Endothelial cell of umbilical vein (primary cell): ENCODE measurements around the gene SHISA3. TPM values are rescaled to one million over a fixed set of nuclear protein-coding genes. Genes with fewer than 3 reads are reported as not detected.

Experiments used
- BruUV-seq: library from RNA; stranded (reverse); fragments of 400-500 nt; replicated peaks from 2 replicates; lab custom pipeline; 2021; lab: Mats Ljungman, UMichigan
- CTCF ChIA-PET: fragments of 300-600, 350-600 bp; sonication (Branson Sonifier 250); formaldehyde crosslinking; loops from one replicate; lab custom pipeline; 2021; ENCODE audit warnings: antibody characterized with exemption, inconsistent platforms; lab: Charles Lee
- POLR2A ChIA-PET: fragments of 300-600, 350-600 bp; sonication (Branson Sonifier 250); formaldehyde crosslinking; loops from one replicate; lab custom pipeline; 2021; ENCODE audit warnings: antibody characterized with exemption, inconsistent platforms; lab: Charles Lee
- DNase-seq: peaks from one replicate; pipeline ENCODE4 v3.0.0-alpha.2; 2011; ENCODE audit warnings: low read depth, low spot score
- FAIRE-seq: peaks from 2 replicates; lab custom pipeline; 2011; peaks lifted over from hg19 to GRCh38; lab: Jason Lieb, UNC
- H2AFZ ChIP-seq: 2 replicates; pipeline ENCODE4 v1.6.0; 2012; ENCODE audit warnings: low read depth, low read length, control low read depth, inconsistent platforms
- H3K27ac ChIP-seq: 2 replicates; pipeline ENCODE4 v1.5.1; 2011; ENCODE audit warnings: low read depth, mild to moderate bottlenecking, control low read depth, low read length, moderate library complexity; ENCODE audit not compliant: insufficient read depth
- H3K27me3 ChIP-seq, 2 experiments: 2 replicates each; pipeline versions ENCODE4 v1.6.0 to v1.6.1; 2011; ENCODE audit warnings: low read length in 2 of 2, mixed read lengths in 1 of 2; ENCODE audit not compliant: control insufficient read depth in 2 of 2, insufficient read depth in 2 of 2
- H3K36me3 ChIP-seq, 2 experiments: 2 replicates in 1 of 2; 3 replicates in 1 of 2; pipeline ENCODE4 v1.5.1; 2011; ENCODE audit warnings: low read length in 2 of 2, mild to moderate bottlenecking in 1 of 2, moderate library complexity in 1 of 2; ENCODE audit not compliant: control insufficient read depth in 2 of 2, insufficient read depth in 2 of 2; ENCODE audit errors: extremely low read depth in 1 of 2
- H3K4me1 ChIP-seq: 3 replicates; pipeline ENCODE4 v1.5.1; 2011; ENCODE audit warnings: mild to moderate bottlenecking, low read length; ENCODE audit not compliant: control insufficient read depth, insufficient read depth; ENCODE audit errors: extremely low read depth
- H3K4me2 ChIP-seq: 2 replicates; pipeline ENCODE4 v1.6.1; 2011; ENCODE audit warnings: low read length, control low read depth, mixed read lengths; ENCODE audit not compliant: insufficient read depth
- H3K4me3 ChIP-seq, 3 experiments: fragments of 200-600 bp in 1 of 3; sonication (generic), shearing (Covaris generic) in 1 of 3; replicated peaks in 1 of 3; 2 replicates each; pipeline ENCODE4 v1.5.1; 2011 to 2016; ENCODE audit warnings: control low read depth in 3 of 3, low read length in 3 of 3, mild to moderate bottlenecking in 2 of 3, inconsistent platforms in 1 of 3, low read depth in 1 of 3, moderate library complexity in 1 of 3; ENCODE audit not compliant: insufficient read depth in 1 of 3
- H3K79me2 ChIP-seq: 2 replicates; pipeline ENCODE4 v1.6.0; 2012; ENCODE audit warnings: low read length, inconsistent platforms; ENCODE audit not compliant: control insufficient read depth, insufficient read depth
- H3K9ac ChIP-seq: replicated peaks from 2 replicates; pipeline ENCODE3; 2011; ENCODE audit warnings: low read length, control low read depth; ENCODE audit not compliant: insufficient read depth; ENCODE audit errors: extremely low read depth
- H3K9me1 ChIP-seq: replicated peaks from 3 replicates; pipeline ENCODE4 v1.6.0; 2011; ENCODE audit warnings: mild to moderate bottlenecking, low read length; ENCODE audit not compliant: control insufficient read depth, insufficient read depth; ENCODE audit errors: extremely low read depth
- H3K9me3 ChIP-seq: replicated peaks from 2 replicates; pipeline ENCODE4 v1.5.1; 2012; ENCODE audit warnings: low read length, inconsistent platforms; ENCODE audit not compliant: control insufficient read depth, insufficient read depth
- H4K20me1 ChIP-seq: replicated peaks from 2 replicates; pipeline ENCODE3; 2011; ENCODE audit warnings: mild to moderate bottlenecking, low read length; ENCODE audit not compliant: control insufficient read depth, insufficient read depth; ENCODE audit errors: extremely low read depth
- CTCF ChIP-seq, 2 donors: IDR thresholded peaks; 1 replicate in 1 of 2; 2 replicates in 1 of 2; pipeline ENCODE4 v1.5.1; 2011; ENCODE audit warnings: low read length in 2 of 2, mild to moderate bottlenecking in 2 of 2, moderate library complexity in 2 of 2, control low read depth in 1 of 2, inconsistent platforms in 1 of 2, low read depth in 1 of 2; ENCODE audit not compliant: insufficient read depth in 1 of 2; ENCODE audit errors: extremely low read depth in 1 of 2
- FOS ChIP-seq: IDR thresholded peaks from 2 replicates; pipeline ENCODE4 v1.6.1; 2011; ENCODE audit warnings: mild to moderate bottlenecking, low read length, moderate library complexity, borderline replicate concordance; ENCODE audit not compliant: insufficient read depth
- JUN ChIP-seq: IDR thresholded peaks from 2 replicates; pipeline ENCODE4 v1.6.1; 2011; ENCODE audit warnings: borderline replicate concordance, low read depth; ENCODE audit not compliant: insufficient read length, insufficient read depth
- MYC ChIP-seq: IDR thresholded peaks from one replicate; pipeline ENCODE4 v1.6.1; 2011; ENCODE audit warnings: mild to moderate bottlenecking, low read depth, low read length
- POLR2A ChIP-seq: IDR thresholded peaks from 2 replicates; pipeline ENCODE4 v1.6.1; 2012; ENCODE audit warnings: low read depth, mild to moderate bottlenecking, control low read depth, low read length
- POLR2AphosphoS5 ChIP-seq: IDR thresholded peaks from 2 replicates; pipeline ENCODE4 v1.6.1; 2012; ENCODE audit warnings: low read depth, mild to moderate bottlenecking, control low read depth, low read length, moderate library complexity; ENCODE audit not compliant: insufficient read depth
- dilution Hi-C: fragments of 300-500 bp; cut with MboI; formaldehyde crosslinking; loops from one replicate; pipeline ENCODE4 v1.15.0; 2019; ENCODE audit warnings: low sequenced_read_pairs; ENCODE audit not compliant: extremely low pct_ligation_motif_present
- intact Hi-C: fragments of 100-400 bp; cut with micrococcal nuclease; formaldehyde crosslinking; loops from one replicate; pipeline ENCODE4 v1.10.0; 2022
- polyA plus RNA-seq, 4 experiments: library from polyadenylated mRNA; depleted of rRNA in 3 of 4; stranded (reverse) in 3 of 4; unstranded in 1 of 4; fragments of >200 nt; gene quantifications; 2 replicates each; pipeline versions ENCODE4 v1.2.1 to v1.2.3, GENCODE V29; 2011 to 2012; ENCODE audit warnings: missing spikeins in 1 of 4
- total RNA-seq: library from RNA; stranded (reverse); gene quantifications from 2 replicates; pipeline ENCODE4 v1.2.3, GENCODE V29; 2021
- TF ChIP-seq, protein P1 (sequence below): IDR thresholded peaks from 2 replicates; pipeline ENCODE4 v1.6.1; 2011; ENCODE audit not compliant: insufficient read depth, insufficient read length

The SHISA3 gene
- total and polyA plus RNA-seq, 2 donors (not counting 3 experiments of a cell fraction or from before 2014, with no cell fraction given): 12.0 to 16.6 TPM

- BruUV-seq: no TSS peak
- Histone ChIP-seq H3K27ac (no peak overlapping the region), H3K36me3 (no peaks in the 10 kb centered on the region), H2AFZ (peak overlapping the region; percentile 71), H3K79me2 (no peaks in the 10 kb centered on the region), H3K9me1 (no peaks in the 10 kb centered on the region), H3K9ac (no peak overlapping the region), H3K4me1 (no peaks in the 10 kb centered on the region), H3K9me3 (no peaks in the 10 kb centered on the region), H3K4me3 (no peak overlapping the region), H3K27me3 (peaks cover 2% of the 10 kb centered on the region in 2 experiments), H3K4me2 (peak overlapping the region; percentile 79), H4K20me1 (no peaks in the 10 kb centered on the region)
- DNase-seq: no peak
- dilution Hi-C loops (no loop called here), intact Hi-C loops (loop anchor here (5.0 kb wide), 1 partner anchor 58 kb away; no protein-coding TSS in a partner anchor)
- ChIA-PET POLR2A (no interaction called here), CTCF (interaction anchor here (1.1 to 4.0 kb wide), 3 partner anchors 11 to 80 kb away, joined by 3 to 21 read pairs (median 6); no protein-coding TSS in a partner anchor)
- TF ChIP-seq, protein P1, sequence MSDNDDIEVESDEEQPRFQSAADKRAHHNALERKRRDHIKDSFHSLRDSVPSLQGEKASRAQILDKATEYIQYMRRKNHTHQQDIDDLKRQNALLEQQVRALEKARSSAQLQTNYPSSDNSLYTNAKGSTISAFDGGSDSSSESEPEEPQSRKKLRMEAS: no peak
- FAIRE-seq: no peak
Measured at GRCh38 chr4:42360256-42360669, 37.0 kb upstream of the SHISA3 start.

DNA sequence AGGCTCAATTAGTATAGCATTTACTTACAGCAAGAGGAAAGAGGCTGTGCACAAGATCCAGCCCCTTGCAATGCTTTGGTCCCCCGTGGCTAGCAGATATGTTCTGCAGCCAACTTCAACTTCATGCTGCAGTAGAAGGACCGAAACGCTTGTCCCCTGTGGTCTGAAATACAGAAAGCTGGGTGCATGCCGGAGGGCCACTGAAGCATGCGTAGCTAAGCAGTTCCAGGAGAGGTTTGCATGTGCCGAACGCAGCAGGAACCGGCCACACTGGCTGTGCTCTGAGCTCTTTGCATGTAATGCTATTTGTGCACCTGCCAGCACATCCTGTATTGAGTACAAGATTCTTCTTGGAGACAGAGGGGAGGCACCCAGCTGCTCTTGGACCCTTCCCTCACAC, 35.8 kb upstream of the SHISA3 start:
- Histone ChIP-seq H3K27me3 (peaks cover 2% of the 10 kb centered on the region in 2 experiments), H3K27ac (no peak overlapping the region), H3K36me3 (no peaks in the 10 kb centered on the region), H2AFZ (no peak overlapping the region), H3K4me3 (no peak overlapping the region), H3K4me2 (no peak overlapping the region), H3K9me1 (no peaks in the 10 kb centered on the region), H3K9ac (no peak overlapping the region), H3K4me1 (no peaks in the 10 kb centered on the region), H4K20me1 (no peaks in the 10 kb centered on the region), H3K9me3 (no peaks in the 10 kb centered on the region), H3K79me2 (no peaks in the 10 kb centered on the region)
- no TSS peak for BruUV-seq
- TF ChIP-seq JUN (no peak), MYC (no peak), POLR2A (no peak), CTCF (IDR thresholded peaks at IDR 0.05; ENCODE audit: extremely low read depth in 1 of 2, insufficient read depth in 1 of 2, low read depth in 1 of 2, low read length in 2 of 2) (no peak), FOS (no peak), POLR2AphosphoS5 (no peak)
- TF ChIP-seq, protein P1: no peak
- POLR2A ChIA-PET: no interaction called here
- intact Hi-C loops (loop anchor here (5.0 kb wide), 1 partner anchor 59 kb away; no protein-coding TSS in a partner anchor), dilution Hi-C loops (no loop called here)
- FAIRE-seq (no peak), DNase-seq (no peak)
- CTCF ChIA-PET: no interaction called here
